HG03108 (cell line): ENCODE results near the gene ATP9A.

Source experiments
- ATAC-seq: cut with Tn5 transposase; IDR thresholded peaks from one replicate; pipeline ENCODE4 v1.9.1; 2021; ENCODE audit warnings: moderate library complexity; ENCODE audit not compliant: unreplicated experiment

Gene ATP9A

GRCh38 chr20:51631011-51631950 lies 136.9 kb downstream of the ATP9A start:
- no peak for ATAC-seq

- no peak for ATAC-seq
Measured at GRCh38 chr20:51629399-51630058, 138.7 kb downstream of the ATP9A start.

- no peak for ATAC-seq
Measured at GRCh38 chr20:51628533-51629398, 139.4 kb downstream of the ATP9A start.

- ATAC-seq, result no peak
Measured at GRCh38 chr20:51627586-51627985, 140.6 kb downstream of the ATP9A start.

GRCh38 chr20:51625105-51625504 lies 143.1 kb downstream of the ATP9A start:
- no peak for ATAC-seq

GRCh38 chr20:51624157-51624731 lies 143.9 kb downstream of the ATP9A start:
- ATAC-seq, result no peak

GRCh38 chr20:51623255-51623654 lies 144.9 kb downstream of the ATP9A start:
- ATAC-seq, result no peak

- ATAC-seq, result no peak
Measured at GRCh38 chr20:51622004-51622874, 146.0 kb downstream of the ATP9A start.

GRCh38 chr20:51620432-51620831 lies 147.8 kb downstream of the ATP9A start:
- no peak for ATAC-seq

GRCh38 chr20:51616060-51616459 lies 152.1 kb downstream of the ATP9A start:
- no peak for ATAC-seq

GRCh38 chr20:51614687-51615086 lies 153.5 kb downstream of the ATP9A start:
- ATAC-seq, result no peak

- no peak for ATAC-seq
Measured at GRCh38 chr20:51613580-51613979, 154.6 kb downstream of the ATP9A start.

- no peak for ATAC-seq
Measured at GRCh38 chr20:51612896-51613295, 155.3 kb downstream of the ATP9A start.

- no peak for ATAC-seq
Measured at GRCh38 chr20:51611625-51611890, 156.6 kb downstream of the ATP9A start.

GRCh38 chr20:51610761-51611624 lies 157.2 kb downstream of the ATP9A start:
- no peak for ATAC-seq

GRCh38 chr20:51610111-51610510 lies 158.1 kb downstream of the ATP9A start:
- ATAC-seq, result no peak

GRCh38 chr20:51609251-51609650 lies 158.9 kb downstream of the ATP9A start:
- no peak for ATAC-seq

GRCh38 chr20:51608061-51608460 lies 160.1 kb downstream of the ATP9A start:
- no peak for ATAC-seq

GRCh38 chr20:51607170-51607569 lies 161.0 kb downstream of the ATP9A start:
- no peak for ATAC-seq
